Pancreas (tissue), 10 donors: ENCODE results near the gene LRRC47. TPM values are rescaled to one million over a fixed set of nuclear protein-coding genes. Genes with fewer than 3 reads are reported as not detected.
A peak's percentile ranks its signal among the peaks of the same experiment; 100 is the strongest.
"Not testable (repeated sequence)": the region's sequence is repeated elsewhere in the genome, so short reads cannot be mapped to it uniquely, and the experiment has no call there.

Experiments
- ATAC-seq, 4 donors: fragments of 200-7000 bp; cut with Tn5 transposase; one replicate each; pipeline versions ENCODE4 v1.8.0 to v1.9.1; 2020; ENCODE audit warnings: mild to moderate bottlenecking in 4 of 4, moderate library complexity in 4 of 4
- DNase-seq, 6 donors: peaks; one replicate each; pipeline ENCODE4 v3.0.0-alpha.2; 2020
- FAIRE-seq: peaks from 2 replicates; lab custom pipeline; 2012; peaks lifted over from hg19 to GRCh38; lab: Jason Lieb, UNC
- H3K27ac ChIP-seq, 4 donors: fragments of 200-600 bp; sonication (generic); 1 replicate in 3 of 4; 2 replicates in 1 of 4; pipeline versions ENCODE4 v1.5.0 to v1.8.0; 2020
- H3K27me3 ChIP-seq, 4 donors: fragments of 200-600 bp; one replicate each; pipeline ENCODE4 v1.8.0; 2021
- H3K36me3 ChIP-seq, 3 donors: fragments of 200-600 bp; sonication (generic) in 1 of 3; one replicate each; pipeline versions ENCODE4 v1.5.0 to v1.8.0; 2020 to 2021
- H3K4me1 ChIP-seq, 3 donors: fragments of 200-600 bp; one replicate each; pipeline ENCODE4 v1.8.0; 2021
- H3K4me3 ChIP-seq, 4 donors: fragments of 200-600 bp; sonication (generic) in 2 of 4; one replicate each; pipeline versions ENCODE4 v1.5.0 to v1.8.0; 2020 to 2021
- H3K9me3 ChIP-seq, 4 donors: fragments of 200-600 bp; one replicate each; pipeline ENCODE4 v1.8.0; 2021
- WGBS, 2 donors: extraction: QIAGEN DNeasy Blood & Tissue Kit; methylation state at CpG; one replicate each; pipeline ENCODE4 v1.1.7; 2013; 5-methylcytosine and 5-hydroxymethylcytosine counted together
- intact Hi-C, 3 donors: fragments of 100-400 bp; cut with DNase I; formaldehyde crosslinking; loops; one replicate each; pipeline versions ENCODE4 v1.11.1 to v1.14.2; 2022
- polyA plus RNA-seq, 2 donors: library from polyadenylated mRNA; stranded (reverse); fragments of 200-250 nt; gene quantifications; one replicate each; pipeline ENCODE4 v1.2.3, GENCODE V29; 2013
- total RNA-seq, 6 donors: library from RNA; stranded (reverse); fragmentation: NEBNext Ultra II Directional in 4 of 6; extraction: Animal tissue kit (Norgen Biotek cat#: 25700) in 4 of 6; gene quantifications; one replicate each; pipeline versions ENCODE4 v1.2.1 to v1.2.4, GENCODE V29; 2021 to 2023
- TF ChIP-seq, protein P1 (sequence below), 4 donors: fragments of 200-600 bp; sonication (generic) in 3 of 4; IDR thresholded peaks; one replicate each; pipeline versions ENCODE4 v1.5.0 to v1.8.0; 2021; ENCODE audit warnings: antibody characterized with exemption in 4 of 4
- donor health status: healthy with polysubstance abuse.
- donor health status: DM: no; HTN: no; CAD: no; lungs with moderate emphysema.
- donor health status: DM: no; HTN: no; CAD: no.
- donor health status: control.
- donor health status: control.
- donor health status: Bipolar disorder and iron deficiency.
- donor health status: DM: yes; HTN: yes; CAD: no.
- donor health status: DM: no; HTN: no; CAD: no.
- donor health status: DM: no; HTN: no; CAD: no.
- donor health status: DM: yes; HTN: yes; CAD: no.

Gene LRRC47
- total and polyA plus RNA-seq, 8 donors: 15.7 to 34.3 (median 25.7) TPM

DNA sequence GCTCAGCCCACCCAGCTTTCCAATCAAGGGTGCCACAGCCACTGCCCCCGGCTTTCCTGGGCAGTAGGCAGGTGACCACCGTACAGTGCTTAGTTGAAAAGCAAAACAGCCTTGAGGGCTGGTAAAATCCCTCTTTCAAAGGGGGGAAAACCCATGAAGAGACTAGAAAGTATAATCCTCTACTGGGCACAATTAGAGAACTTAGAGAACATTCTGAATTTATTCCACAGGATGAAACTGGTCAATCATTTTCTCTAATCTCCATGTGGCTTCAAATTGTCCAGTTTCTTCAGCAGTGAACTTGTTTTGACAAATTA is 15.3 kb upstream of the LRRC47 start:
- TF ChIP-seq, protein P1, sequence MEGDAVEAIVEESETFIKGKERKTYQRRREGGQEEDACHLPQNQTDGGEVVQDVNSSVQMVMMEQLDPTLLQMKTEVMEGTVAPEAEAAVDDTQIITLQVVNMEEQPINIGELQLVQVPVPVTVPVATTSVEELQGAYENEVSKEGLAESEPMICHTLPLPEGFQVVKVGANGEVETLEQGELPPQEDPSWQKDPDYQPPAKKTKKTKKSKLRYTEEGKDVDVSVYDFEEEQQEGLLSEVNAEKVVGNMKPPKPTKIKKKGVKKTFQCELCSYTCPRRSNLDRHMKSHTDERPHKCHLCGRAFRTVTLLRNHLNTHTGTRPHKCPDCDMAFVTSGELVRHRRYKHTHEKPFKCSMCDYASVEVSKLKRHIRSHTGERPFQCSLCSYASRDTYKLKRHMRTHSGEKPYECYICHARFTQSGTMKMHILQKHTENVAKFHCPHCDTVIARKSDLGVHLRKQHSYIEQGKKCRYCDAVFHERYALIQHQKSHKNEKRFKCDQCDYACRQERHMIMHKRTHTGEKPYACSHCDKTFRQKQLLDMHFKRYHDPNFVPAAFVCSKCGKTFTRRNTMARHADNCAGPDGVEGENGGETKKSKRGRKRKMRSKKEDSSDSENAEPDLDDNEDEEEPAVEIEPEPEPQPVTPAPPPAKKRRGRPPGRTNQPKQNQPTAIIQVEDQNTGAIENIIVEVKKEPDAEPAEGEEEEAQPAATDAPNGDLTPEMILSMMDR (IDR thresholded peaks at IDR 0.05): no peak
- WGBS, 2 donors: 40 to 44% methylated on average over 2 of the region's 2 CpGs
- no peak for ATAC-seq
- no peak for FAIRE-seq
- Histone ChIP-seq H3K9me3 (no peaks in the 10 kb centered on the region), H3K4me3 (no peak overlapping the region), H3K4me1 (no peaks in the 10 kb centered on the region), H3K27ac (no peak overlapping the region), H3K27me3 (no peaks in the 10 kb centered on the region), H3K36me3 (peaks cover 0 to 19% (median 0%) of the 10 kb centered on the region in 3 donors)
- intact Hi-C loops: no loop called here
- DNase-seq: no peak

- H3K36me3 ChIP-seq, H3K4me3 ChIP-seq, ATAC-seq, intact Hi-C loops, H3K27ac ChIP-seq, H3K9me3 ChIP-seq, H3K27me3 ChIP-seq, FAIRE-seq, H3K4me1 ChIP-seq, DNase-seq: not testable (repeated sequence)
- WGBS, 2 donors: 70 to 72% methylated on average over 9 of the region's 9 CpGs
These were observed 14.0 kb upstream of the LRRC47 start for GRCh38 chr1:3810149-3810761.

DNA sequence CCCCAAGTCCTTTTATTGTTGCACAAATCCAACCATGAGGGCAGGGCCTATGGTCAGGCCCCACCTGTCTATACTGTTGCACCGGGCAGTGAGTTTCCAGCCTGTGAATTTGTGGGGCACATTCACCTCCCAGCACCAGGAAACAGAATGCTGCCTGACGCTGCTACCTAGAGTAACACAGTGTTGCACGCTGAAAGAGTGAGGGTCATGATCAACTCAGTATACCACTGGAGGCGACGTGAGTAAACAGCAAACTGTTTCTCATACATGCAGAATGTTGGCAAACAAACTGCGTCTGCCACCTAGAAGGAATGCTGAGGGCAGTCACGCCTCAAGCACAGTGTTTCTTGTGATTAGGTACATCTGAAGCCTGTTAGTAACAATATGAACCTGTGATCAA is 13.4 kb upstream of the LRRC47 start:
- no peak for FAIRE-seq
- H3K36me3 ChIP-seq: peaks cover 0 to under 1% (median 0%) of the 10 kb centered on the region in 3 donors
- no peaks in the 10 kb centered on the region for H3K9me3 ChIP-seq
- H3K27ac ChIP-seq: no peak overlapping the region
- DNase-seq: no peak
- WGBS, 2 donors: 59 to 62% methylated on average over 7 of the region's 7 CpGs
- H3K27me3 ChIP-seq: no peaks in the 10 kb centered on the region
- intact Hi-C loops: no loop called here
- TF ChIP-seq, protein P1 (IDR thresholded peaks at IDR 0.05): no peak
- H3K4me1 ChIP-seq: no peaks in the 10 kb centered on the region
- ATAC-seq: no peak
- H3K4me3 ChIP-seq: no peak overlapping the region

GRCh38 chr1:3807769-3808168 is 11.5 kb upstream of the LRRC47 start:
- ATAC-seq (no peak), FAIRE-seq (no peak), DNase-seq (peak in 1 of 6 donors; percentile 4)
- H3K27ac ChIP-seq: no peak overlapping the region
- H3K27me3 ChIP-seq: no peaks in the 10 kb centered on the region
- TF ChIP-seq, protein P1 (IDR thresholded peaks at IDR 0.05): no peak
- no peak overlapping the region for H3K4me3 ChIP-seq
- intact Hi-C loops: no loop called here
- 65 to 75% methylated on average over 5 of the region's 5 CpGs for WGBS, 2 donors
- no peaks in the 10 kb centered on the region for H3K36me3 ChIP-seq
- H3K9me3 ChIP-seq: no peaks in the 10 kb centered on the region
- H3K4me1 ChIP-seq: no peaks in the 10 kb centered on the region

DNA sequence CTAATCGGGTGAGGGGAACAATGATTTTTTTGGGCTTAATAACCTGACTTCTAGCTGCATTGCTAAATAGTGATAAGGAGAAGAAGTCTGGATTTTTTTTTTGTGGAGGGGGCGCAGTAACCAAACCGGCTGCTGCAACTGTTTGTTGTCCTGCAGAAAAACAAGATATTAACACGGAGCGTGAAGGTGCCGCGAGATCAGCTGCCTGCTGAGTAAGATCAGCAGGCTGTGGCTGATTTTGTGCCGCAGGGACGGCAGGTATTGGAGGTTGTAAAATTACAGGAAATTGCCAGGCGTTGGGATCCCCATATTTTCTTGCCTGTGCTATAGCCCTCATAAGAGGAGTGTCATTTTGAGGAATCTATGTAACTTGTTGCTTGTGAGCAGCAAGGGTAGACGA is 8.7 kb upstream of the LRRC47 start:
- no peaks in the 10 kb centered on the region for H3K9me3 ChIP-seq
- FAIRE-seq: no peak
- TF ChIP-seq, protein P1 (IDR thresholded peaks at IDR 0.05): no peak
- WGBS, 2 donors: 55 to 82% methylated on average over 11 of the region's 11 CpGs
- no peaks in the 10 kb centered on the region for H3K27me3 ChIP-seq
- no peak for DNase-seq
- intact Hi-C loops: no loop called here
- no peaks in the 10 kb centered on the region for H3K4me1 ChIP-seq
- no peak overlapping the region for H3K4me3 ChIP-seq
- H3K27ac ChIP-seq: no peak overlapping the region
- no peak for ATAC-seq
- no peaks in the 10 kb centered on the region for H3K36me3 ChIP-seq

GRCh38 chr1:3804627-3804944 is 8.3 kb upstream of the LRRC47 start:
- H3K9me3 ChIP-seq, H3K27ac ChIP-seq, intact Hi-C loops, H3K36me3 ChIP-seq, H3K4me1 ChIP-seq, H3K4me3 ChIP-seq, DNase-seq, FAIRE-seq, ATAC-seq, H3K27me3 ChIP-seq: not testable (repeated sequence)
- 54 to 65% methylated on average over 7 of the region's 7 CpGs for WGBS, 2 donors
